Measurements from ENCODE around the gene SIGLECL1. TPM values are rescaled to one million over a fixed set of nuclear protein-coding genes. Genes with fewer than 3 reads are reported as not detected.

SIGLECL1 gene
- total RNA-seq, 1 donor from 2014 or later, result not detected

DNA sequence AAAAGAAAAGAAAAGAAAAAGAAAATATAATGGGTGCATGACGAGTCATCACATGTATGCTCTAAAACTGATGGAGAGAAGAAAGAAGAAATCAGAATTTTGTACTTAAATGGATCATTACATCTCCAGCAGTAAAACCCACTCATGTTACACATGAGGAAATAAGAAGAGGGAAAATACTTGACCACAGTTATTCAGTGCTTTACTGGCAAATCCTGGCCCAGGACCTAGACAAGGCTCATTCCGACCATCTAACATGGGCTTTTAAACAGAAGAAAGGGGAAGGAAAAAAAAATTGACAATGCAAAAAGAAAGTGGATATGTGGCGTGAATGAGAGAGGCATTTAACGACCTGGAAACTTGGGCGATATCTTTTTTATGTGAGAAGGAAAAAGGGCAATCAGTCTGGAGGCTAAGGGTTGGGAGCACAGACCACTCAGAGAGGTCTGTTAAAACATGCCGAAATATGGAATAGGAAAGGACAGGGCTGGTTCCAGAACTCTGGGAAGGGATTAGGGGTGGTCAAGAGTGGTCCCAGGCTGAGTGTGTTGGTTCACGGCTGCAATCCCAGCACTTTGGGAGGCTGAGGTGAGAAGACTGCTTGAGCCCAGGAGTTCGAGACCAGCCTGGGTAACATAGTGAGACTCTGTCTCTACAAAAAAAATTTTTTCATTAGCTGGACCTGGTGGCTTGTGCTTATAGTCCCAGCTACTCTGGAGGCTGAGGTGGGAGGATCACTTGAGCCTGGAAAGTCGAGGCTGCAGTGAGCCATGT, 1.6 kb downstream of the SIGLECL1 start:
- no peak for DNase-seq (ENCODE audit: low spot score)

DNA sequence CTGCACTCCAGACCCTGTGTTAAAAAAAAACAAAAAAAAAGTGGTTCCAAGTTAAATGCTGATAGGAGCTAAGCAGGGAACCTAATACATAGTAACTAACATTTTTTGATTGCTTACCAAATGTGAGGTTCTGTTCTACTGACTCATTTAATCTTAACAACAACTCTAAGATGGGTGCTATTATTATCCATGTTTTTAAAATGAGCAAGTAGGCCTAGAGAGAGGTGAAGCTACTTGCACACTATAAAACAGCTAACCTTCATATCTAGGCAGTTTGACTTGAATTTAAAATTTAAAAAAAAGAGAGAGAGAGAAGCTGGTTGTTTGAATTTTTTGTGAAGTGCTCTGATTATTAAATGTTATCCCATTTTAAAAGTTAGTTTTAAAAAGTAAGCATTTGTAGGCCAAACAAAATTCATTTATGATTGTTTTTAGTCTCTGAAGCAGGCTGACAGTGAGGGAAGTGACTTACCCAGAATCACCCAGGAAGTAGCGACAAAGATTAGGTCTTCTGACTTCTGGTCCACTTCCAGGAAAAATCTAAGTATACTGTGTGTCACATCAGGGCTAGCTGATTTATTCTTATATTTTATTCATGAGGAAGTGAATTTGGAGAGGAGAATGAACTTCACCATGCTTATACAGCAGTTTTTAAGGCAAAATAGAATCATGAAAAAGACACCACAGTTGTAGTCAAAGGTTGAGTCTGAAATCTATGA, 2.4 kb downstream of the SIGLECL1 start:
- no peak for DNase-seq (ENCODE audit: low spot score)

DNA sequence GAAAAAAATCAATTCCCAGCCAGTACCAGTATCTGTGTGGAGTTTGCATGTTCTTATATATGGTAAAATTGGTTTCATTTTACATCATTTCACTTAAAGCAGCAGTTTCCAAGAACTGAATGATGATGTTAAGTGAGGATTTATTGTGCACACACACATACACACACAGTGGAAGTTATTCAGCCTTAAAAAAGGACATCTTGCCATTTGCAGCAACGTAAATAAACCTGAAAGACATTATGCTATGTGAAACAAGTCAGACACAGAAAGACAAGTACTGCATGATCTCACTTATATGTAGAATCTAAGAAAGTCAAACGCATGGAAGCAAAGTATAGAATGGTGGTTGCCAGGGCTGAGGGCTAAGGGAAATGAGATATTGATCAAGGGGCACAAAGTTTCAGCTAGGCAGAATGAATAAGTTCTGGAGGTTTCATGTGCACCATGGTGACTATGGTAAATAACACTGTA, 5.3 kb downstream of the SIGLECL1 start:
- no peak for DNase-seq (ENCODE audit: low spot score)

DNA sequence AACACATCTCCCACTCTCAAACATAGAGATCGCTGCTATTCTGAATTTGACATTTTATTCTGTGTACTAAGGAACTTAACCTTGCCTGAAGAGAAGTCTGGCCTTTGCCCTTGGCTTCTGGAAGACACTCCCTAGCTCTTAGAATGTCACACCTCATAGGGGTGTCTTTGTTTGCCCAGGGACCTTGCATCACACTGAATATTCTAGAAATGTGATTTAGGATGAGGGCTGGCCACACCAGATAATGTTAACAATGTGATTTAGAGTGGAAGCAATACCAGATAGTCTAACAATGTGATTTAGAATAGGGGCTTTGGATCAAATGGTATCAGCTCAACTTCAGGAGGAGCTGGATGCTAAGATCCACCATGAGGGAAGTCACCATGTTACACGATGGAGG, 6.6 kb downstream of the SIGLECL1 start:
- DNase-seq (ENCODE audit: low spot score), result no peak

DNA sequence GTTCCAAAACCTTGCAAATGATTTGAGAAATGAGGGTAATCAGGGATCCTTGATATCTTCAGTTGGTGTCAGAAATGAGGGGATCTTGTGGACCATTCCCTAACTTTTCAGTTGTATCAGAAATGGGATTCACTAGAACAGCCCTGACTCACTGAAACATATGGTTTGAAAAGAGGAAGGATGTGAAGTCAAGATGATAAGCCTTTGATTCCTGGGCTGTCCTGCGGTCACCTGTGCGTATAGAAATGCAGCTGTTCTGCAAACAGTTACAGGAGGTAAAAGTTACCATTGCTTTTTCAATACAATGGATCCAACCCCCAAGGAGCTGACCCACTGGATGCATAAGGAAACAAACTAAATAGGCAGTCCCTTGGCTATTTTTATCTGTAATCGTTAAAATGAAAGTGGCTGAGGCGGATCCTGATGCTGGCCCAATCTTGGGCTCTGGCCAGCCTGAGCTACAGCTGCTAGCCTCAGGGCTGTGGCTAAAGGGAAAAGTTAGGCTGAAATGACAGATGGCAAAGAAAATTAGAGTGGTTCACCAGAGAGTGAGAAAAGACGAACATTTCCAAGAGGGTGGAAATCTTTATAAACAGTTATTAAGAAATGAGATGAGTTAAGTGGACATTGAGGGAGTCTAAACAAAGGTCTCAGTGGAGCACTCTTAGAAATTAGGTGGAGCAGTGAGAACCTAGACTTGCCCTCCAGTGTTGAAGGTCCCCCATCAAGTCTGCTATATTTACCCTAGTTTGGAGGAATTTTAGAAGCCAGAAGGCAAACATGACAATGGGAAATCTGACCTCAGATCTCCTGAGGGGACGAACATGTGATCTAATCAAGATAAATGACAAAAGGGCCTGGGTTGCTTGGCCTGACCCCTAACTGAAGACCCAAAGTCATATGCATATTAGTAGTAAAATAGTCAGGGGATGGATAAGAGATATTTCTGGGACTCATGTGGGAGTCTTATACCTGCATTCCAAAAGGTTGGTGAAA, 7.6 kb downstream of the SIGLECL1 start:
- no peak for DNase-seq (ENCODE audit: low spot score)

DNA sequence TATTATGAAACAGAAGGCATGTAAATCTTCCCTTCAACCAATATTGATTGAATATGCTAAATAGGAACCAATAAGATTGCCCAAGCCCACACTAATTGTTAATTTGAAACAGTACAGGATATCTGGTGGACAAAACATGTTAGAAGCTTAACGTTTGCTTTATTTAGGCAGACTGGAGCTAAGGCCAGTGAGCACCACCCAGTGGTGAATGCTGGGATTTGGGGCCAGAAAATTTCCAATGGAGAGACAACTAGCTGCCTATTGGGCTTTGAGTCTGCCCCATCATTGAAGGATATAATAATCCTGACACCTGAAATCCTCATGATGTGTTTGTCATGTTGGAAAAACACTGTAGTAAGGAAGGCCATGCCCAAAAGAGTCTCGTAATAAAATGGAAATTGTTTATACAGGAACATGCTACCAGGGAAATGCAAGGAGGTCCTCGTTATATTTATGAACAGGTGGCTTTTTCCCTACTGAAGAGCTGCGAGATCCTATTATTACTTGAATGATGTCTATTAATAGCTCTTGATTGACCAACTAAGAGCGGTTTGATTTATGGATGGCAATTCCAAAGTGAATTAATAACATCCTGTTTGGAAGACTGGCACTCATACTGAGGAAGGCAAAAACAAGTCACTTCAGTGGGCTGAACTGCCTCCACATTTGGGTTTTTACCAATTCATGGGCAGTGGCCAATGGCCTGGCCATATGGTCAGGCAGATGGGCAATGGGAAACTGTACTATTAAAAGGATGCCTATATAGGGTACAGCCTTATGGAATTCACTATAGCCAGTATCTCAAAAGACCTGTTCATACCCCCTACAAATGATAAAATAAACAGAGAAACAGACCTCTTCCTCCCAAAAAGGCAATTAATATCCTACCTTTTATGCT, 8.7 kb downstream of the SIGLECL1 start:
- DNase-seq (ENCODE audit: low spot score), result no peak

DNA sequence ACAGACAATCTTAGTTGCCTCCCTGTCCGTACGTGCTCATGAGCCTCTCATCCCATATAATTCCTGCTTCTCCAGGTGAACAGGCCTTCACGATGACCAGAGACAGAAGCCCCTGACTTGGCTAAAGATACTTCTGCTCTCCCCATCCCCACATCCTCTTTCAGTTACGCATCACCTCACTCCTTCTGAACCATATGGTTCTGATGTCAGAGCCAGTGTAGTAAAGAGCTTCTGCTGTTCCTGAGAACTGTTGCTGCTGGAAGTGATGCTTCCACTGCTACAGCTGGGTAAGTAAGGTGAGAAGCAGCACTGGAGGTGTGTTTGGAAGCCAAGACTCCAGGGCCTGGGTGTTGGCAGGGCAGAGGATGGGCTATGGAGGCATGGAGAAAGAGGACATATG, 12.9 kb downstream of the SIGLECL1 start:
- no peak for DNase-seq (ENCODE audit: low spot score)

DNA sequence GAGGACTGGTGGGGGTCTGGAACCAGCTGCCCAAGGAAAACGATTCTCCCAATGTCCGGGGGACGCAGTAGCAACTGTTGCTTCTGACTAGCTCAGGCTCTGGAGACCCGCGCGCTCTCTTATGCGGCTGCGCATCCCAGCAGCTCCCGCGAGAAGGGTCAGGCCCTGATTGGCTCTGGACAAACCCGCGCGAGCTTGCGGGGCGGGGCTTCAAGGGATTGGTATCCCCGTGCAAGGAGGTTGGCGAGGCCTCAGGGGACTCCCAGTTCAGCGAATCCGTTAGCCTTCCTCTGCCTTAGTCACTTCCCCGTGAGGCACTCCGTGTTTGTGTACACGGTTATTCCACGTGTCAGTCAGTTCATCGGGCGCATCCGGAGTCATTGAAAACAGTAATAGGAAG, 20.2 kb downstream of the SIGLECL1 start:
- no peak for DNase-seq (ENCODE audit: low spot score)

DNA sequence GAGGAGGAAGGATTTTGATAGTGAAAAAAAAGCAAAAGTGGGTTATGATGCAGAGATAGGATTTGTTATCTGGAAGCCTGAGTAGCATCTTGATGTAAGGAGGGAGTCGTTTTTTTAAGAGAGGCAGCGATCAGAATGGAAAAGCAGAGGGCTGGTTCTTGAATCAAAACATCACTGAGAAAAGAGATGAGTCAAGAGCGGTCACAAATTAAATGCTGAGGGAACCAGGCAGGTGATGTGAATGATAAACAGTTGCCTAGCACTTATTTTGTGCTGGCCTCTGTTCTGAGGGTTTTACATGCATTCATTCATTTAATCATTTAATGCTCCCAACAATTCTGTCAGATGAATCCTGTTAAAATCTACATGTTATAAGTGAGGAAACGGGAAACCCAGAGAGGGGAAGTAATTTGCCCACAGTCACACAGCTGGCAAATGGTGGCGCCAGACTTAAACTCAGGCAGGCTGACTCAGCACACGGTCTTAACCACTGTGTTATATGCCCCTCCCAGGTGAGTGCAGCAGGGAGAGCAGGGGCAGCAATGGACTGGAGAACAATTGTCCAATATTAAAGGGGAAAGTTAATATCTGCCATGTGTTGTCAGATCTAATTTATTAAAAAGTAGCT, 21.4 kb downstream of the SIGLECL1 start:
- no peak for DNase-seq (ENCODE audit: low spot score)

DNA sequence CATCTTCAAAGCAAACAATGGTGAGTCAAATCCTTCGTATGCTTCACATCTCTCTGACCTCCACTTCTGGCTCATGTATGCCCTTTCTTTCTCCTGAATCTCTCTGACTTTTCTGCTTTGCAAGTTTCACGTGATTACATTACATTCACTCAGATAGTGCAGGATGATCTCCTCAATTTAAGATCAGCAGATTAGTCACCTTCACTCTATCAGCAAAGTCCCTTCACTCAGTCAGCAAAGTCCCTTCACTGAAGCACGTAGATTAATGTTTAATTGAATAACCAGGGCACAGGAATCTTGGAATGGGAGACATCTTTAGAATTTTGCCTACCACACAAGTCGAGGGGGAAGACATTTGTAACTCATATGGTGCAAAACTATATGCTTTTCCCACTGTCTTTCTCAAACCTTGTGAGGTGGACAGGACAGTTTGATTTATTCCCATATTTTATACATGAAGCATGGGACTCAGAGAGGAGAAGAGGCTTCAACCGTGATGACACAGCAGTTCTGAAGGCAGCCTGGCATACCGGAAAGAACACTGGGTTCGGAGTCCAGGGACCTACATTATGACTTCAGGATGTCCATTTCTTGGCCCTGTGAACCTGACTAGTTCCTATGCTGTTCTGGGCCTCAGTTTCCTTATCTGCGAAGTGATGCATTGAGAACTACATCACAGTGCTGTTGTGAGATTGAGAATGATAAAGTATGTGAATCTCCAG, 23.3 kb downstream of the SIGLECL1 start:
- no peak for DNase-seq (ENCODE audit: low spot score)

DNA sequence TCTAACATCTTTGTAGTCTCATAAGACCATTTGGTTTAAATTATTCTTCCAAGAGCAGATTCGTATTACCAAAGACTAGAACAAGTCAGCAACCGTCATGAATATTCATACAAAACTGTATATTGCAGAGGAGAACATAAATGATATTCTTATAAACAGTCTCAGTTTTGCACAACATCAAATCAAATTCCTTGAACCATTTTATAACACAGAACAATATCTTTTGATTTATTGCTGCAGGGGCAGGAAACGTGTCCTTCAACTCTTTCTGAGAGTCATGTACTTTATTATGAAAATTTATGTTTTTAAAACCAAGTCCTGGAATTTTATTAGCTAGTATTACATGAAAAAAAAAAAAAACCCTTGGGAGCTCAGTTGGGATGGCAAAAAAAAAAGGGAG, 26.2 kb downstream of the SIGLECL1 start:
- DNase-seq (ENCODE audit: low spot score), result no peak

DNA sequence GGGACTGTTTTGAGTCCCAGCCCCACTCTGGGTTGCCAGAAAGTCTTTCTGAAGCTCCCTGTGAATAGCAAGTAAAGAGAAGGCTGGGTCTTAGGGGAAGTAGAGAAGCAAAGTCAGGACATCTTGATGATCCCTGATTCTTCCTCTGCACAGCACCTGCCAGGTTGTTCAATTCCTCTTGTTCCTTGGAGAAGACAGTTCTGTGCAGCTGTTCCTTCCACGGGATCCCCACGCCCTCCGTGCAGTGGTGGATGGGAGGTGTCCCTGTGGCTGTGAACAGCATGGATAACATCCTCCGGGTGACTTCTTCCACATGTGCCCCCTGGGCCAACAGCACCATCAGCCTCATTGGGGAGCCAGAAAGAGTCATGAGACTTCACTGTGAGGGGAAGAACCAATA, 31.5 kb downstream of the SIGLECL1 start:
- DNase-seq (ENCODE audit: low spot score), result no peak

DNA sequence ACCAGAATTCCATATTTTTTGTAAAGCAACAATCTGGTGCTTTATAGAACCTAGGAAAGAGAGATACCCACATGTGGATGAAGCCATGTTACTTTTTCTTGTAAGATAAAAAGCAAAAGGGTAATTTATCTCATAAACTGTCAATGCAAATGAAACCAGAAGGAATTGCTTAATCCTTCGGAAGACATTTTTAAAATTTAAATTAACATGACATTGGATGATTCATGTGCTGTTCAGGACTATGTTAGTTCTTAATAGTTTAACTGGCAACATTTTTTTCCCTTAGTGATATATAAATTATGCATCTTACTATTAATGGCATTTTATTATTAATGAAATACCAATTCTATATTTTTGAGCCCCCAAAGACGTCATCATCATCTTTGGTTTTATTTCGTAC, 34.8 kb downstream of the SIGLECL1 start:
- DNase-seq (ENCODE audit: low spot score), result no peak

DNA sequence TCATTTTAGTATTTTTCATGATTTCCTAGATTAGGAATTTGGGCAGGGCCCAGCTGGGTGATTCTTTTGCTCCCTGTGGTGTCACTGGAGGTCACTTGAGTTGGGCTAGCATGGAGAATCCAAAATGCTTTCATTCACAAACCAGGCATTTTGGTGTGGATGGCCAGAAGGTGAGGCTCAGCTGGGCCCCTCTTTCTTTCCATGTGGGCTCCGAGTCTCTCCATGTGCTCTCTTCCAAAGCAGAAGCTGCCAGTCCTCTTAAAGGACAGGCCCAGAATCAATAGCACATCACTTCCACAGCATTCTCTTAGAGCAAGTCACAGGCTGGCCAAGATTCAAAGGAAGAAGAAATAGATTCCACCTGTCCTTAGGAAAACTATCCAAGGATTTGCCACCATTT, 38.8 kb downstream of the SIGLECL1 start:
- DNase-seq (ENCODE audit: low spot score), result no peak

DNA sequence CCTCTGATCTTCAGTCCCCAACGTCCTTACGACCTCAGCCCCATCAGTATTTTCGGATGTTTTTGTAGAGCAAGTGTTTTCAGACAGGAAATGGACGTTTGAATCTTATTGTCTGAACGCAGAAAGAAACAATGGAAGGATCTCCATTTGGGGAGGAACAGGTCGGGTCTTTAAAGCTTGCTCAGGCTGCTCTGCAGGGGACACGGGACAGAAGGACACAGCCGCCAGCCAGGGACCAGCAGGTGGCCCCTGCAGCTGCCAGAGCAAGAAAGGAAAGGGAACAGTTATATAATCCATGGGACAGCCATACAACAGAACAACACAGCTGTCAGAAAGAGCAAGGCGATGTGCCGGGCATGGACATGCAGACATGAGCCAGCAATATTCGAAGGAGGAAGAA, 42.1 kb downstream of the SIGLECL1 start:
- no peak for DNase-seq (ENCODE audit: low spot score)

DNA sequence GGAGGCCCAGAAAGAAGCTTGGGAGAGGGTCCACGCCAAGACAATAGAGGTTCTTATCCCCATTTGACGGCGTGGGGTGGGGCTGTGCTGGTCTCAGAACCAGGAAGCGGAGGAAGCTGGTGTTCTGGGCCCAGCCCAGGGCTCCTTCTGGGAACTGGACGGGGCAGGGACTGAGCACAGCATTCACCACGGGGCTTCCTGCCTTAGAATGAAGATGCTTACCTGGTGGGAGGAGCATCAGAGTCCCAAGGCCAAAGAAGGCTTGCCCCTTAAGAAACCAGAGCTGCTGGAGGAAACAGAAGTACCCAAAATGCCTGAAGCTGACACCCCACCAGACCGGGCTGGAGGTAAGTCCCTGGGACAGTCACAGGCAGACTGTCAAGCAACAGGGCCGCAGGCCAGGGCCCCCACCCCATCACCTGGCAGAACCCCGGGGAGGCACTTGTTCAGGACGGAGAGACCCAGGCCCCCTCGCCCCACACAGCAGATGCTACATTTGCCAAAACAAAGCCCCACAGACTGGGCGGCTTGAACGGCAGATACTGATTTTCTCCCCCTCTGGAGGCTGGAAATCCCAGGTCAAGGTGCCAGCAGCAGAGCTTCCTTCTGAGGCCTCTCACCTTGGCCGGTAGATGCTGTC, 42.8 kb downstream of the SIGLECL1 start:
- DNase-seq (ENCODE audit: low spot score), result no peak

DNA sequence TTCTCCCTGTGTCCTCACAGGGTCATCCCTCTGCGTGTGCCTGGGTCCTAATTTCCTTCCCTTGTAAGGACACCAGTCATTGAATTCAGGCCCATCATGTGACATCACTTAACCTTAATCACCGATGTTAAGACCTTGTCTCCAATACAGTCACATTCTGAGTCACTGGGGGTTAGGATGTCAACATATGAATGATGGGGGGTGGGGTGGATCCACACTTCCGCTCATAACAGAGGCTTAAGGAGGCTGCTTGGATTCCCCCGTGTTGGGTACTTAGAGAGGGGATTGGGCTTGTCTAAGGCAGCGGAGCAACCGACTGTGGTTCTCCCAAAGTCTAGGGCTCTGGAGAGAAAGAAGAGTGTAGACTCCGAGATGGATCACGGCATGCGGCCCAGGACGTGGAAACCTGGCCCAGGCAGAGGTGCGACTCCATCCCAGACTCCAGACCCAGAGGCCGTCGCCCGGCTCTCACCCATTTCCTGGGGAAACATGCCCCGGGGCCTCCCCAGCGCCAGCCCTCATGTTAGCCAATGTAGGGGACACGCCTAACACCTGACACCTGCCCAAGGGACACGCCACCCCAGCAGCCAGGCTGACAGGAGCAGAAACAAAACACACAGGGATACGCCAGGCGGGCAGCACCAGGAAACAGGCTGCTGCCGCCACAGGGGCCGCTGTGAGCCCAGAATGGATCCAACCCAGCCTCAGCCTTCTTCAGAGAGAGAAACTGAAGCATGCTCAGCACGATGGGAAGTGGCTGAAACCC, 43.5 kb downstream of the SIGLECL1 start:
- DNase-seq (ENCODE audit: low spot score), result no peak

DNA sequence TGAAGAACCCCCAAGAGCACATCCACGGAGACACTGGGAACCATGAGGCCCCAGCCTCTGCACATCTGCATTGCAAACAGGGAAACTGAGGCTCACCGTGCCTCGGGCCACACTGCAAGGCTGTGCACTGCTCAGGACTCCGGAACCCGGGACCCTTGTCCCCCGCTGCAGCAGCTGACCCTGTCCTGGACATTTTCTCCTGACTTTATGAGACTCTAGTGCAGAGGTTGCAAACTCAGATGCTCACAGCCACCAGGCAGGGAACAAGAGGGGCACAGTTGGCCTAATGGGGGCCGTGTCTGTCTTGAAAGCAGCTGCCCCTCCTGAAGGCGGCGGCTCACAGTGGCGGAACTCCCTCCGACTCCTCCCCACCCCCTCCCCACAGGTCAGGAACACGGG, 44.1 kb downstream of the SIGLECL1 start:
- DNase-seq (ENCODE audit: low spot score), result no peak
